Measurements from ENCODE around the gene ACSL1.

Gene ACSL1

DNA sequence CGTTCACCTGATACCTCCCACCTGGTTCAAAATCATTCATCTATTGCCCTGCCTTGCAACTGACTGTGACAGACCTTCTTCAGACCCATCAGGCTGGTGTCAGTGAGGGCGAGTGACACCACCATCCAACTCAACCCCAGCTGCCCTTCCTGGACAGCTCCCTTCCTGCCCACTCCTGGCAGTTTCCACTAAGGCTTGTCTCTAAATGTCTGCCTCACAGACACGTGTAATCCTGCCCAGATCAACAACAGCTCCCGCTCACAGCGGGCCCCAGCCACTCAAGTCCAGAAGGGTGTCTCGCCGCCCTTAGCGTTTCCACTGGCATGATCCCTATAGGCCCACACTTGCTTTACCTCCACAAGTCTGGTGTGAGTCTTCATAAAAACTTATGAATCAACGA, 28.9 kb downstream of the ACSL1 start:
- no peak for DNase-seq (ENCODE audit: low read depth, low spot score)
- no peak overlapping the region for H3K4me3 ChIP-seq
- no peaks in the 10 kb centered on the region for H3K9me3 ChIP-seq (ENCODE audit: low read depth, low read length)
- H3K27ac ChIP-seq: no peak overlapping the region
- no peak overlapping the region for H3K9ac ChIP-seq (ENCODE audit: insufficient read length)
- TF ChIP-seq FOXP2 (optimal IDR thresholded peaks at IDR 0.05; ENCODE audit: control extremely low read depth, extremely low read length, insufficient read depth) (no peak), POLR2AphosphoS5 (IDR thresholded peaks at IDR 0.05; ENCODE audit: borderline replicate concordance, low read depth, low read length) (no peak), EZH2 (IDR thresholded peaks at IDR 0.05) (no peak)
- no peaks in the 10 kb centered on the region for H3K36me3 ChIP-seq (ENCODE audit: insufficient read depth, low read length)

DNA sequence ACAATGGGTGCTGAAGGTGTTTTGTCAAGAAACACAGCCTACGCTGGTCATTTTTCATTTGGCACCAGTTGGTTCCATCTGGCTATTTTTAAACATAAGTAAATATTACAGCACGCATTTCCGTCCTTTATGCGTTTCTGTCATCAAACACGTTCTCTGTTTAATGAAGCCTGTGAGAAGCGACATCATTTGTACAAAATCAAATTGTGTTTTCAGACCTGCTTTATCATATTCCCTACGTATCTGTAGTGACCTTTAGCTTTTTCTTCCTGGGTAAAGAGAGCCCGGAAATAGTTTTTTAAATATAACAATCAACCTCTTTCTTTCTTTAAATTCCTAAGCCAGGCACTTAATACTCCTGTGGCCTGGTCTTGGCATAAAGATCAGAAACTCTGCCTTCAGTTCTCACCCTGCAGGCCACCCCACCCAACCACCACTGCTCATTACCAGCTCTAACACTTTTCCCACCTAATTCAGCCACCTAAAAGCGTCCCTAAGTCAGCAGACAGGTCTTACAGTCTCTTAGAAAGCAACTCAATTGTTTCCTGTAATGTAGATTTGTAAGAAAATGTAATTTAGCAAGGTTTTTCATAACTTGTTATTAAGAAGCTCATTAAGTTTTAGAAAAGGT, 30.4 kb downstream of the ACSL1 start:
- no peak overlapping the region for H3K4me3 ChIP-seq
- no peaks in the 10 kb centered on the region for H3K9me3 ChIP-seq (ENCODE audit: low read depth, low read length)
- H3K9ac ChIP-seq (ENCODE audit: insufficient read length): no peak overlapping the region
- no peak for DNase-seq (ENCODE audit: low read depth, low spot score)
- TF ChIP-seq FOXP2 (optimal IDR thresholded peaks at IDR 0.05; ENCODE audit: control extremely low read depth, extremely low read length, insufficient read depth): no peak
- no peak for TF ChIP-seq POLR2AphosphoS5 (IDR thresholded peaks at IDR 0.05; ENCODE audit: borderline replicate concordance, low read depth, low read length)
- TF ChIP-seq EZH2 (IDR thresholded peaks at IDR 0.05): no peak
- no peaks in the 10 kb centered on the region for H3K36me3 ChIP-seq (ENCODE audit: insufficient read depth, low read length)
- H3K27ac ChIP-seq: no peak overlapping the region

- H3K4me3 ChIP-seq: no peak overlapping the region
- no peak for TF ChIP-seq FOXP2 (optimal IDR thresholded peaks at IDR 0.05; ENCODE audit: control extremely low read depth, extremely low read length, insufficient read depth)
- no peak overlapping the region for H3K9ac ChIP-seq (ENCODE audit: insufficient read length)
- no peaks in the 10 kb centered on the region for H3K36me3 ChIP-seq (ENCODE audit: insufficient read depth, low read length)
- H3K9me3 ChIP-seq (ENCODE audit: low read depth, low read length): no peaks in the 10 kb centered on the region
- no peak for DNase-seq (ENCODE audit: low read depth, low spot score)
- H3K27ac ChIP-seq: no peak overlapping the region
Observed at GRCh38 chr4:184794470-184794869, 31.3 kb downstream of the ACSL1 start.

GRCh38 chr4:184793735-184794355, 31.9 kb downstream of the ACSL1 start:
- DNase-seq (ENCODE audit: low read depth, low spot score): no peak
- Histone ChIP-seq H3K9ac (ENCODE audit: insufficient read length) (no peak overlapping the region), H3K9me3 (ENCODE audit: low read depth, low read length) (no peaks in the 10 kb centered on the region), H3K27ac (no peak overlapping the region), H3K36me3 (ENCODE audit: insufficient read depth, low read length) (no peaks in the 10 kb centered on the region), H3K4me3 (no peak overlapping the region)
- TF ChIP-seq POLR2AphosphoS5 (IDR thresholded peaks at IDR 0.05; ENCODE audit: borderline replicate concordance, low read depth, low read length) (no peak), EZH2 (IDR thresholded peaks at IDR 0.05) (no peak), FOXP2 (optimal IDR thresholded peaks at IDR 0.05; ENCODE audit: control extremely low read depth, extremely low read length, insufficient read depth) (no peak)

GRCh38 chr4:184792950-184793555, 32.7 kb downstream of the ACSL1 start:
- DNase-seq (ENCODE audit: low read depth, low spot score): no peak
- H3K9ac ChIP-seq (ENCODE audit: insufficient read length): no peak overlapping the region
- no peaks in the 10 kb centered on the region for H3K9me3 ChIP-seq (ENCODE audit: low read depth, low read length)
- TF ChIP-seq POLR2AphosphoS5 (IDR thresholded peaks at IDR 0.05; ENCODE audit: borderline replicate concordance, low read depth, low read length) (no peak), EZH2 (IDR thresholded peaks at IDR 0.05) (no peak), FOXP2 (optimal IDR thresholded peaks at IDR 0.05; ENCODE audit: control extremely low read depth, extremely low read length, insufficient read depth) (no peak)
- no peaks in the 10 kb centered on the region for H3K36me3 ChIP-seq (ENCODE audit: insufficient read depth, low read length)
- no peak overlapping the region for H3K4me3 ChIP-seq
- H3K27ac ChIP-seq: no peak overlapping the region

DNA sequence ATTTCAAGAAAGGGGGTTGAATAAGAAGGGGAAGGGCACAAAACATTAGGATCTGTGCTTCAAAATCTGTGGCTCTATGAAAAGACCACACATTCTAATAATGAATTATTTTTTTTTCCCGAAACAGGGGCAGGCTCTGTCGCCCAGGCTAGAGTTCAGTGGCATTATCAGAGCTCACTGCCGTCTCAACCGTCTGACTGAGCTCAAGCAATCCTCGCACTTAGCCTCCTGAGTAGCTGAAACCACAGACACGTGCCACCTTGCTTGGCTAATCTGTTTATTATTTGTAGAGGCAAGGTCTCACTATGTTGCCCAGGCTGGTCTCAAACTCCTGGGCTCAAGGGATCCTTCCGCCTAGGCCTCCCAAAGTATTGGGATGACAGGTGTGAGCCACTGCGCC, 33.4 kb downstream of the ACSL1 start:
- Histone ChIP-seq H3K36me3 (ENCODE audit: insufficient read depth, low read length) (no peaks in the 10 kb centered on the region), H3K9me3 (ENCODE audit: low read depth, low read length) (no peaks in the 10 kb centered on the region), H3K9ac (ENCODE audit: insufficient read length) (no peak overlapping the region), H3K27ac (no peak overlapping the region), H3K4me3 (no peak overlapping the region)
- TF ChIP-seq FOXP2 (optimal IDR thresholded peaks at IDR 0.05; ENCODE audit: control extremely low read depth, extremely low read length, insufficient read depth): no peak
- TF ChIP-seq EZH2 (IDR thresholded peaks at IDR 0.05): no peak
- TF ChIP-seq POLR2AphosphoS5 (IDR thresholded peaks at IDR 0.05; ENCODE audit: borderline replicate concordance, low read depth, low read length): no peak
- no peak for DNase-seq (ENCODE audit: low read depth, low spot score)

GRCh38 chr4:184790826-184791225, 34.9 kb downstream of the ACSL1 start:
- DNase-seq (ENCODE audit: low read depth, low spot score): no peak
- Histone ChIP-seq H3K4me3 (no peak overlapping the region), H3K9me3 (ENCODE audit: low read depth, low read length) (no peaks in the 10 kb centered on the region), H3K27ac (no peak overlapping the region), H3K36me3 (ENCODE audit: insufficient read depth, low read length) (no peaks in the 10 kb centered on the region), H3K9ac (ENCODE audit: insufficient read length) (no peak overlapping the region)
- TF ChIP-seq FOXP2 (optimal IDR thresholded peaks at IDR 0.05; ENCODE audit: control extremely low read depth, extremely low read length, insufficient read depth) (no peak), POLR2AphosphoS5 (IDR thresholded peaks at IDR 0.05; ENCODE audit: borderline replicate concordance, low read depth, low read length) (no peak), EZH2 (IDR thresholded peaks at IDR 0.05) (no peak)

- no peak for DNase-seq (ENCODE audit: low read depth, low spot score)
- Histone ChIP-seq H3K36me3 (ENCODE audit: insufficient read depth, low read length) (no peaks in the 10 kb centered on the region), H3K9ac (ENCODE audit: insufficient read length) (no peak overlapping the region), H3K4me3 (no peak overlapping the region), H3K9me3 (ENCODE audit: low read depth, low read length) (no peaks in the 10 kb centered on the region), H3K27ac (no peak overlapping the region)
- TF ChIP-seq POLR2AphosphoS5 (IDR thresholded peaks at IDR 0.05; ENCODE audit: borderline replicate concordance, low read depth, low read length) (no peak), FOXP2 (optimal IDR thresholded peaks at IDR 0.05; ENCODE audit: control extremely low read depth, extremely low read length, insufficient read depth) (no peak), EZH2 (IDR thresholded peaks at IDR 0.05) (no peak)
Observed at GRCh38 chr4:184787766-184788503, 37.8 kb downstream of the ACSL1 start.
